HUES48 (cell line): ENCODE data around the gene JARID2.
"Not testable (repeated sequence)": the region's sequence is repeated elsewhere in the genome, so short reads cannot be mapped to it uniquely, and the experiment has no call there.

ENCODE experiments used
- H3K27ac ChIP-seq: one replicate; pipeline ENCODE4 v1.7.0; 2013; ENCODE audit warnings: low read depth, low read length, inconsistent platforms
- H3K27me3 ChIP-seq: 2 replicates; pipeline ENCODE4 v1.6.1; 2013; ENCODE audit warnings: mild to moderate bottlenecking, low read length; ENCODE audit not compliant: control insufficient read depth, insufficient read depth
- H3K36me3 ChIP-seq: 2 replicates; pipeline ENCODE4 v1.6.1; 2013; ENCODE audit warnings: low read length; ENCODE audit not compliant: control insufficient read depth, insufficient read depth
- H3K4me1 ChIP-seq: 2 replicates; pipeline ENCODE4 v1.6.1; 2013; ENCODE audit warnings: mild to moderate bottlenecking, low read length; ENCODE audit not compliant: control insufficient read depth, insufficient read depth
- H3K4me3 ChIP-seq: 2 replicates; pipeline ENCODE4 v1.5.1; 2013; ENCODE audit warnings: mild to moderate bottlenecking, low read depth, low read length
- H3K9ac ChIP-seq: 2 replicates; pipeline ENCODE4 v1.6.1; 2013; ENCODE audit warnings: mild to moderate bottlenecking, low read depth, low read length, moderate library complexity
- H3K9me3 ChIP-seq: 2 replicates; pipeline ENCODE4 v1.6.1; 2013; ENCODE audit warnings: low read length; ENCODE audit not compliant: control insufficient read depth, insufficient read depth

JARID2 gene

GRCh38 chr6:15536198-15536955 lies 290.5 kb downstream of the JARID2 start:
- Histone ChIP-seq H3K36me3 (peaks cover 4% of the 10 kb centered on the region), H3K9me3 (no peaks in the 10 kb centered on the region), H3K4me1 (no peaks in the 10 kb centered on the region), H3K4me3 (no peak overlapping the region), H3K9ac (no peak overlapping the region), H3K27ac (no peak overlapping the region), H3K27me3 (no peaks in the 10 kb centered on the region)

DNA sequence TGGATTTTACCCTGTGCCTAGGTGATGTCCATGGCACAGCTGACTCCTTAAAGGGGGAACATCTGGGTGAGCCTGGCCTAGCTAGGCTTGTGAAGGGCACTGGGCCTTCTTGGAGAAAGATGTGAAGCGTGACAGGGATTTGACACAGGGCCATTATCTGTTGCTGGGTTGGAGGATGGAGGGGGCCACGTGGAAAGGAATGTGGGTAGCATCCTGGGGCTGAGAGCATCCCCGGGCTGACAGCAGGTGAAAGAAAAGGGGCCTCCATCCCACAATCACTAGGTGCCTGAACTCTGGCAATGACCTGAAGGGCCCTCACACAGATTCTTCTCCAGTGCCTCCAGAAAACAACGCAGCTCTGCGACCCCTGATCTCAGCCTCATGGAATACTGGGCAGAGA lies 292.2 kb downstream of the JARID2 start:
- Histone ChIP-seq H3K4me3 (no peak overlapping the region), H3K36me3 (no peaks in the 10 kb centered on the region), H3K9me3 (no peaks in the 10 kb centered on the region), H3K27ac (no peak overlapping the region), H3K27me3 (no peaks in the 10 kb centered on the region), H3K4me1 (no peaks in the 10 kb centered on the region), H3K9ac (no peak overlapping the region)

DNA sequence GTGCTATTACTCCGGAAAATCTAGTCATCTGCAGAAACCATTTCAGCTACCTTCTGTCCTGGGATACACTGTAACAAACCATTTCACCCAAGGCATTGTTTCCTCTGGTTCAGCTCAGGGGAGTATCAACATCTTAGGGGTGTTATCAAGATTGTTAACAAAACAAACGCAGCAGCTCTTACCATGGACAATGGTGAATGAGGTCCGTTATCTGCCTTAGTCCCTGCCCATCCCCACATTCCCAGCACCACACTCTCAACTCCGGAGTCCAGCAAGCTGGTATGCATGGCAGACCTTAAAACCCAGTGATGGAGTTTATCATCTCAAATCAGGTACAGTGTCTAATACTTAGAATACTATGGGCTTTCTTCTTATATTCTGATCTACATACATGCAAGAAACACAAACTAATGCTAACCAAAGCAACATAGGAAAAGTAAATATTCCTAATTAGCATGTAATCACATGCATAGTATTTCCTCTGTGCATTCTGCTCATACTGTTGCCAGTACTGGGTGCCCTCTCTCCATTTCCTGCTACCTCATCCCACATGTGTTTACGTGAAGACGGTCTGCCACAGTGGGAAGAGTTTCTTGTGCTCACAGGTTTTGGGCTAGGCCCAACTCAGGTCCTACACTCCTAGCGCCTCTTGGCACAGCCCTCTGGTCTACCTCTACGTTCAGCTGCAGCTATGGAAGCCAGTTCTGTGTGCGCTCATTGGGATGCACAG lies 293.1 kb downstream of the JARID2 start:
- H3K27ac ChIP-seq, result no peak overlapping the region

DNA sequence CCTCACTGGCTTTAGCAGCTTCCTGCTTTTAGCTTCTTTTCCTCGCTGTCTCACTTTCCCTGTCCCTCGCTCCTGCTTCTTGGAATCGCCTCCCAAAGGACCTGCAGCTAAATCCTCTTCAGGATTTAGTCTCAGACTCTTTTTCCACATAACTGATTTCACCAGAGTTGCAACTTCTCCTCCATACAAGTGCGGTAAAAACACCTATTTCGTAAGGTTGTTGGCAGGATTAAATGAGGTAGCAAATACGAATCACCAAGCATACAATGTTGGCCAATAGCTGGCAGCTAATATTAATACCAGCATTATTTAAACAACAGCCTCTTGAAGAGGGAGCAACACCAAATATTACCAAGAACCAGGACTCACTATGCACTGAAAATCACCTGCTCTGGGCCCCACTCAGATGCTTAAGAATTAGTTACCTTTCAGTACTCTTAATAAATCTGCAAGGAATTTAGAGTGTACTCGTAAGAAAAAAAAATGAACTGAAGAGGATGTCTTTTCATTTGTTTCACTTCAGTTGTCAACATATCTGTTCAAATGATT lies 293.9 kb downstream of the JARID2 start:
- H3K27ac ChIP-seq, result no peak overlapping the region
- no peak overlapping the region for H3K4me3 ChIP-seq
- H3K9me3 ChIP-seq, result 0 out of 2 replicates have a peak, but pooled peaks cover 3% of the 10 kb centered on the region
- no peaks in the 10 kb centered on the region for H3K27me3 ChIP-seq
- H3K9ac ChIP-seq, result no peak overlapping the region
- no peaks in the 10 kb centered on the region for H3K4me1 ChIP-seq
- no peaks in the 10 kb centered on the region for H3K36me3 ChIP-seq

More for the DNA sequence above, 293.1 kb downstream of the JARID2 start:
- H3K27me3 ChIP-seq, result no peaks in the 10 kb centered on the region
- H3K36me3 ChIP-seq, result no peaks in the 10 kb centered on the region
- H3K9me3 ChIP-seq, result 0 out of 2 replicates have a peak, but pooled peaks cover 3% of the 10 kb centered on the region
- H3K4me1 ChIP-seq, result no peaks in the 10 kb centered on the region
- H3K9ac ChIP-seq, result no peak overlapping the region
- H3K4me3 ChIP-seq, result no peak overlapping the region

DNA sequence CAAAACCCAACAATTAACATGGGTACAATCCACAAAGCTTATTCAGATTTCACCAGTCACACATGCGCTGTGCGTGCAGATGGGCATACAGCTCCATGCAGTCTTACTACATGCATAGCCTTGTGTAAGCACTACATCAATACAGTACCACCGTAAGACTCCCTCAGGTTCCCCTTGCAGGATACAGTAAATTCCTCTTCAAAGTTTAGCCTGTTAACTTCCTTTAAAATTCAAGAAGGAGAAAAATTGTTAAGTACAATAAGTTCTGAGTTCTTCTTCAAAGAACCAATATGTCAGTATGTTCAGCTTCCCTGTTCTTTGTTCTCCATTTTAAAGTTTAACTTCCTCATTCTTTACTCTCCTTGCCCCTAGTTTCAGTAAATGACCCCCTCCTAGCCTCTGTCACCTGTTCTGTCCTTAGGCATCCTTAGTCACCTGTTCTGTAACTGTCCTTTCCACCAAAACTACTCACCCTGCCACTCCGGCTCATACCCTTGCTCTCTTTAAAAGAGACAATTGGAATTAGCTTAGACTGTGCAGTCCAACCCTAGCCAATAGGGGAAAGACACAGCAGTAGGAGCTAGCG lies 297.6 kb downstream of the JARID2 start:
- H3K4me3 ChIP-seq, H3K9me3 ChIP-seq, H3K9ac ChIP-seq, H3K27ac ChIP-seq, H3K36me3 ChIP-seq, H3K4me1 ChIP-seq, H3K27me3 ChIP-seq: not testable (repeated sequence)

GRCh38 chr6:15544321-15544900 lies 298.5 kb downstream of the JARID2 start:
- H3K9me3 ChIP-seq, result 0 out of 2 replicates have a peak, but pooled peaks cover 3% of the 10 kb centered on the region

DNA sequence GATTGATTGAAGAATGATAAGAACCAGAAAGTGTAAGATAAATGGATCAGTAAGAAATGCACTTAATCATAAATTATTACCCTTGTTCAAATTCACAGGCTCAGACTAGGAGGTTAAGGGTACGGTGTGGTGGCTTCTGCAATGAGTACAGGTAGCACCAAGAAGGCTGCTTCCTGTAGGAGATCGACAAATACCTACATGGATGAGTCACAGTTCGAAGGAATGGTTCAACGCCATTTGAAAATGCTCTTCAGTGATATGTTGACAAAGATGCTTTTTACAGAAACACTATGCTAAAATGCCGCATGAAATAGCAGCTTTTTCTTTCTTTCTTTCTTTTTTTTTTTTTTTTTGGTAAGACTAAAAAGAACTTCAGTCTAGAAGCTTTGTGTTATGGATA lies 300.7 kb downstream of the JARID2 start:
- H3K9me3 ChIP-seq, result 0 out of 2 replicates have a peak, but pooled peaks cover 3% of the 10 kb centered on the region
- H3K9ac ChIP-seq, result no peak overlapping the region
- no peaks in the 10 kb centered on the region for H3K27me3 ChIP-seq
- H3K4me1 ChIP-seq, result peaks cover 27% of the 10 kb centered on the region
- no peaks in the 10 kb centered on the region for H3K36me3 ChIP-seq
- H3K4me3 ChIP-seq, result no peak overlapping the region
- no peak overlapping the region for H3K27ac ChIP-seq

More at GRCh38 chr6:15544321-15544900, 298.5 kb downstream of the JARID2 start:
- Histone ChIP-seq H3K27me3 (no peaks in the 10 kb centered on the region), H3K4me3 (no peak overlapping the region), H3K36me3 (no peaks in the 10 kb centered on the region), H3K27ac (no peak overlapping the region), H3K9ac (no peak overlapping the region), H3K4me1 (peaks cover 5% of the 10 kb centered on the region)

DNA sequence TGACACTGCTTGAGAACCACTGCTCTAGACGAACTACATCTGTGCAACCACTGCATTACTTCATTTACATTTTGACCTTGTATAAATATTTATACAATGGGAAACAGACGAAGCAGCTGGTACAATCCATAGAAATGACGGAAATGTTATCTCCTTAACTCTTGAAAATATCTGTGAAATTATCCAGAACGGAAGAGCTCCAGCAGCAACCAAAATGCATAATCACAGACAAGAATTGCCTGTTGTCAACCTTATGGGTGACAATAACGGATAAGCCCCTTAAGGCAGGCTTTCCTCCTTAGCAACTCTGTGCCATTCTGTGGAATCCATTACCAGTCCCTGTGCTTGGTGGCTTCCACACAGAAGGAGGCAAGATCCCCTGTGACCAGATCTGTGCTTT lies 301.5 kb downstream of the JARID2 start:
- Histone ChIP-seq H3K27me3 (no peaks in the 10 kb centered on the region), H3K4me3 (no peak overlapping the region), H3K27ac (no peak overlapping the region)

DNA sequence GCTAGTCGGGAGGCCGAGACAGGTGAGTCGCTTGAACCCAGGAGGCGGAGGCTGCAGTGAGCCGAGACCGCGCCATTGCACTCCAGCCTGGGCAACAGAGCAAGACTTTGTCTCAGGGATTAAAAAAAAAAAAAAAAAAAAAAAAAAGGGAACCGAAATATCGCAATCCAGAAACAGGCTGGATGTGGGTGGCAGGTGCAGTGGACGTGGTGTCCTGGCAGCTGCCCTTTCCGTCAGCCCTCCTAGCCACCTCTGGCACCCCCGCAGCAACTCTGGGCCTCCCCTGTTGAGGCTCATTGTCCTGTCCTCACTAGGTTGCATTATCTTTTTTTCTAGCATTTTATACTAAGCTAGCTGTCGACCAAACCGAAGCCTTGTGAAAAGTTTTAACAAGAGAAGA lies 303.5 kb downstream of the JARID2 start:
- Histone ChIP-seq H3K4me3 (no peak overlapping the region), H3K9ac (no peak overlapping the region), H3K27ac (peak overlapping the region; percentile 25), H3K4me1 (peaks cover 42% of the 10 kb centered on the region), H3K36me3 (no peaks in the 10 kb centered on the region), H3K27me3 (no peaks in the 10 kb centered on the region), H3K9me3 (no peaks in the 10 kb centered on the region)

More for the DNA sequence above, 301.5 kb downstream of the JARID2 start:
- H3K9me3 ChIP-seq, result 0 out of 2 replicates have a peak, but pooled peaks cover 3% of the 10 kb centered on the region
- no peak overlapping the region for H3K9ac ChIP-seq
- peaks cover 29% of the 10 kb centered on the region for H3K4me1 ChIP-seq
- no peaks in the 10 kb centered on the region for H3K36me3 ChIP-seq

DNA sequence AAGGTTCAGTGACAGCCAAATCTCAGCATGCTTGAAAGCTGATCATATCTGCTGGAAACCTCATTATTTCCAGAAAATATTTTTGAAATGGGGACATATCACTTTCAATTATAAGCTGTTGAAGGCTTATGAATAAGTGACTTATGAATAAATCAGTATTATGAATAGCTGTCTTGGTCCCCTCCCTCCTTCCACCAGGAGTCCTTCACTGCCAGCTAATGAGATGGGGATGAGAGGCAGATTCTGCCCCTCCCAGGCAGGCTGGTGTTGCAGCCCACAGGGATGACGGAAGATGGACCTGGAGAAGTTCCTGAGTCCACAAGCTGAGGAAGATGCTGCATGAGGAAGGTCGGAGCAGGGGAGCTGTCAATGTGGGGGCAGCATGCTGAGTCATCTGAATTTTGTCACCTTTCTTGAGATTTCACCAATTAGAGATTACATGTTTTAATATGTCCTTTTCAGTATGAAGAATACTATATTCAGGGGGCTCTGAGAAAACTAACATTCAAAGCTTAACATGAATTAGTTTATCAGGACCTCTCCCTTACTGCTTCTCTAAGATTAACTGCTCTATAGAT lies 304.8 kb downstream of the JARID2 start:
- H3K9ac ChIP-seq, result no peak overlapping the region

More for the DNA sequence above, 304.8 kb downstream of the JARID2 start:
- no peaks in the 10 kb centered on the region for H3K36me3 ChIP-seq
- H3K9me3 ChIP-seq, result no peaks in the 10 kb centered on the region
- H3K4me3 ChIP-seq, result no peak overlapping the region
- H3K4me1 ChIP-seq, result peaks cover 47% of the 10 kb centered on the region
- H3K27me3 ChIP-seq, result no peaks in the 10 kb centered on the region
- H3K27ac ChIP-seq, result no peak overlapping the region
